Measurements from ENCODE around the gene ZNF837.

Gene ZNF837

DNA sequence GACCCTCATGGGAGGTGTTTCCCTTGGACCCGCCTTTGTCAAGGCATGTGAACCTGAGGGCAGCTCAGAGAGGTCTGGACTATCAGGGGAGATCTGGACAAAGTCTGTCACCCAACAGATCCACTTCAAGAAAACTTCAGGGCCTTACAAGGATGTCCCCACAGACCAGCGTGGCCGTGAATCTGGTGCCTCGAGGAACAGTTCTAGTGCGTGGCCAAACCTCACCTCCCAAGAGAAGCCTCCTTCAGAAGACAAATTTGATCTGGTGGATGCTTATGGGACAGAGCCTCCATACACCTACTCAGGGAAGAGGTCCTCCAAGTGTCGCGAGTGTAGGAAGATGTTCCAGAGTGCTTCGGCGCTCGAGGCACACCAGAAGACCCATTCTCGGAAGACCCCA is 42.5 kb downstream of the ZNF837 start:
- no peaks in the 10 kb centered on the region for H3K27me3 Mint-ChIP-seq
- peaks cover 23% of the 10 kb centered on the region for H3K9me3 Mint-ChIP-seq
- no peak for DNase-seq
- H3K27ac Mint-ChIP-seq: no peak overlapping the region
- CTCF ChIA-PET: no interaction called here
- H3K4me1 Mint-ChIP-seq: no peaks in the 10 kb centered on the region
- no peak overlapping the region for H3K4me3 Mint-ChIP-seq
- peaks cover 61% of the 10 kb centered on the region for H3K36me3 Mint-ChIP-seq

DNA sequence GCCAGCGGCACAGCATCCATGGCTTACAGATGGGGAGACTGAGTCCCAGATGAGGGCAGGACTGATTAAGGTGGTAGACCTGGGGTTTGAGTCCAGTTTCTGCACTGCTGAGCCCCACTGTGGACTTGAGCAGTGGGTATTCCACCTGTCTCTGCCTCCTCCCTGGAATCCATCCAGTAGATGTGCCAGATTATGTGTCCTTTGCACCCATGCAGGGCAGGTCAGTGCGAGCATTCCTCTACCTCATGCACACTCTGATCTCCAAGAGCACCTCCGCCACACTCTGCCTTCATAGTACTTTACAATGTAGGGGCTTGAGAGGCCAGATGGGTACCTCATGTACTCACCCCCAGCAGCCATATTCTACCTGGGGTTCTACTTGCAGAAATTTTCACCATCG is 44.0 kb downstream of the ZNF837 start:
- peaks cover 57% of the 10 kb centered on the region for H3K36me3 Mint-ChIP-seq
- CTCF ChIA-PET: no interaction called here
- H3K4me3 Mint-ChIP-seq: no peak overlapping the region
- no peaks in the 10 kb centered on the region for H3K27me3 Mint-ChIP-seq
- H3K9me3 Mint-ChIP-seq: peaks cover 23% of the 10 kb centered on the region
- no peaks in the 10 kb centered on the region for H3K4me1 Mint-ChIP-seq
- no peak overlapping the region for H3K27ac Mint-ChIP-seq
- no peak for DNase-seq

DNA sequence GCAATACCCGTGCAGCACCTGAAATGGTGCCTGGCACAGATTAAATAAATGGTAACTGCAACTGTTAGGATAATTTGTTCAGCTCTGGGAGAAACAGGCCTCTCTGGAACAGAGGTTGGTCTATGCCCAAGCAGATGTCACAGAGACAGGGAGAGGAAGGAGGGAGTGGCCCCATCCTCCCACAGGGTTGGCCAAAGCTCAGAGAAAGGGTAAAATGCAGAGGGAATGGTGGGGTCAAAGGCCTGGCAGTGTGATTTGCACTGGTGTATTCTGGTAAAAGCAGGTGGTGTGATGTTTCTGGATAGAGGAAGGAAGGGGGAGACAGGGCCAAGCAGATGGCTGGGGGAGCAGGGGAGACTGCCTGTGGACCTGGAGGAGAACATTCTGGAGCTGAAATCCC is 44.6 kb downstream of the ZNF837 start:
- no peak overlapping the region for H3K27ac Mint-ChIP-seq
- H3K27me3 Mint-ChIP-seq: no peaks in the 10 kb centered on the region
- no peak overlapping the region for H3K4me3 Mint-ChIP-seq
- no peak for DNase-seq
- peaks cover 21% of the 10 kb centered on the region for H3K9me3 Mint-ChIP-seq
- peaks cover 52% of the 10 kb centered on the region for H3K36me3 Mint-ChIP-seq
- H3K4me1 Mint-ChIP-seq: no peaks in the 10 kb centered on the region
- CTCF ChIA-PET: no interaction called here

DNA sequence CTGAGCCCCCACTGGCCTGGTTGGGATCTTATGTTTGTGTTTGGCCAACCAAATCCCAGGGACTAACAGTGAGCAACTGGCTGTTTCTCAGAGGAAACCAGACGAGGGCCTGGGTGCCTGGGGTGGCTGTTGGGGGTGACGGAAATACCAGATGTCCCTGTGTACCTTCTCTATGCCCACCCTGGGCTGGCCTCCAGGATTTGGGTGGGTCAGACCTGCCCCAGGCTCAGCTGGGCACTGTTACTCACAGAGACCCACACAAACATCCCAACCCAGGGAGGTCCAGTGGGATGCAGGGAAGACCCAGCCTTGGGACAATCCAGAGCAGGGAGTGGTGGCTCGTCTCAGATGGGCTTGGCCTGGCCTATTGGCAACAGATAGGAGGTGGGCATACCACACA is 45.2 kb downstream of the ZNF837 start:
- Mint-ChIP-seq H3K9me3 (peaks cover 20% of the 10 kb centered on the region), H3K36me3 (peaks cover 46% of the 10 kb centered on the region), H3K4me1 (no peaks in the 10 kb centered on the region), H3K27me3 (no peaks in the 10 kb centered on the region), H3K27ac (no peak overlapping the region), H3K4me3 (no peak overlapping the region)
- DNase-seq: no peak
- CTCF ChIA-PET: interaction anchor here (0.7 kb wide), 1 partner anchor 101 kb away, joined by 3 read pairs; no protein-coding TSS in a partner anchor

DNA sequence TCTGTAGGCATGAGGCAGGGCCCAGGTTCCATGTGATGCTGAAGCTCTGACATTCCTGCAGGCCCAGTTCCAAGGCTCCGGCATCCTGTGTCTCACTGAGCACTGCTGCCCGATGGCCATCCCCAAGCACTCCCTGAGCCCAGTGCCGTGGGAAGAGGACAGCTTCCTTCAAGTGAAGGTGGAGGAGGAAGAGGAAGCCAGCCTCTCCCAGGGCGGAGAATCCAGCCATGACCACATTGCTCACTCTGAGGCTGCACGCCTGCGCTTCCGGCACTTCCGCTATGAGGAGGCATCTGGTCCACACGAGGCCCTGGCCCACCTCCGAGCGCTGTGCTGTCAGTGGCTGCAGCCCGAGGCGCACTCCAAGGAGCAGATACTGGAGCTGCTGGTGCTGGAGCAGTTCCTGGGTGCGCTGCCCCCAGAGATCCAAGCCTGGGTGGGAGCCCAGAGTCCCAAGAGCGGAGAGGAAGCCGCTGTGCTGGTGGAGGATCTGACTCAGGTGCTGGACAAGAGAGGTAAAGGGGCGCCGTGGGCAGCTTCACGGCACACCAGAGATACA is 46.1 kb downstream of the ZNF837 start:
- H3K9me3 Mint-ChIP-seq: peaks cover 17% of the 10 kb centered on the region
- H3K4me1 Mint-ChIP-seq: no peaks in the 10 kb centered on the region
- no peak for DNase-seq
- H3K36me3 Mint-ChIP-seq: peaks cover 41% of the 10 kb centered on the region
- CTCF ChIA-PET: no interaction called here
- no peak overlapping the region for H3K27ac Mint-ChIP-seq
- H3K27me3 Mint-ChIP-seq: no peaks in the 10 kb centered on the region
- no peak overlapping the region for H3K4me3 Mint-ChIP-seq

DNA sequence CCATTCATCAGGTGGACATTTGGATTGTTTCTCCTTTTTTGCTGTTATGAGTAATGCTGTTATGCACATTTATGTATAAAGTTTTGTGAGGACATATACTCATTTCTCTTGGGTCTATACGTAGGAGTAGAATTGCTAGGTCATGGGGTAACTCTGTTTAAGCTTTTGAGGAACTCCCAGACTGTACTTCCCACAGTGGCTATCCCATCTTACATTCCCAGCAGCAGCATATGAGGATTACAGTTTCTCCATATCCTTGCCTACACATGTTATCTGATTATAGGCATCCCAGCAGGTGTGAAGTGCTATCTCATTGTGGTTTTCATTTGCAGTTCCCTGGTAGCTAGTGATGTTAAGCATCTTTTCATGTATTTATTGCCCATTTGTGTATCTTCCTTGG is 48.1 kb downstream of the ZNF837 start:
- CTCF ChIA-PET: no interaction called here
- DNase-seq: no peak
- Mint-ChIP-seq H3K27ac (no peak overlapping the region), H3K27me3 (no peaks in the 10 kb centered on the region), H3K36me3 (peaks cover 24% of the 10 kb centered on the region), H3K4me3 (no peak overlapping the region), H3K4me1 (no peaks in the 10 kb centered on the region), H3K9me3 (no peaks in the 10 kb centered on the region)

DNA sequence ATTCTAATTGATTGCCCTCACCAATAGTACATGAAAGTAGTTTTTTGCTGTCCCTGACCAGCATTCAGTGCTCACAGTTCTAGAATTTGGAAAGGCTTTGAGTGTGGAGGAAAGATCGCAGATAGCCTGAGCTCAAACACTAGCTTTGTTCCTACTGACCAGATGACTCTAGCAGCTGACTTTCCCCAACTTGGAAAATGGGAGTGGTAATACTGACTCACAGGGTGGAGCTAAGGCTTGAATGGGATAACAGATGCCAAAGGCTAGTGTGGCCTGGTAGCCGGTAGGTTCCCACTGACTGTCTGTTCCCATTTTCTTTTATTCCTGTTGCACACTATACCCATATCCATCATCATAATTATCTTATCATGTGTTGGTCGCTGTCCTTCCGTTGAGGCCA is 50.4 kb downstream of the ZNF837 start:
- H3K27me3 Mint-ChIP-seq: no peaks in the 10 kb centered on the region
- no peaks in the 10 kb centered on the region for H3K9me3 Mint-ChIP-seq
- H3K27ac Mint-ChIP-seq: no peak overlapping the region
- peaks cover 10% of the 10 kb centered on the region for H3K36me3 Mint-ChIP-seq
- DNase-seq: no peak
- CTCF ChIA-PET: no interaction called here
- no peak overlapping the region for H3K4me3 Mint-ChIP-seq
- H3K4me1 Mint-ChIP-seq: no peaks in the 10 kb centered on the region

DNA sequence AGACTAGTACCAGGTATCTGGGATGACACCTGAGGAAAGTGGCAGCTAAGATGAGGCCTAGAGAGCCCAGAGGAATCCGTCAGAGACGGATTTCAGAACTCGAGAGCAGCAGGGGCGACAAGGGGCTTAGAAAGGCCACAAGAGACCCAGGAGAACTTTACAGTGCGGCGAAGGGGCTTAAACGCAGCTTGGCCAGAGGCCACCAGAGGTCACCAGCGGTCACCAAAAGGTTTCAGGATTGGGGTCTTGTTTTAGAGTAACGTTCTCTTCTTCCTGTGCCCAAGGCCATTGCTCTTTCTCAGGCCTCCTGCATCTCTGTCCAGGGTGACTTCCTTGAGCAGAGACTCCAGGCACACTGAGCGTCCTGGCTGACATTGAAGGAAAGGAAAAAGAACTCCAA is 51.8 kb downstream of the ZNF837 start:
- CTCF ChIA-PET: no interaction called here
- Mint-ChIP-seq H3K4me1 (no peaks in the 10 kb centered on the region), H3K27ac (no peak overlapping the region), H3K36me3 (no peaks in the 10 kb centered on the region), H3K4me3 (no peak overlapping the region), H3K9me3 (no peaks in the 10 kb centered on the region), H3K27me3 (no peaks in the 10 kb centered on the region)
- DNase-seq: peak; percentile 38

DNA sequence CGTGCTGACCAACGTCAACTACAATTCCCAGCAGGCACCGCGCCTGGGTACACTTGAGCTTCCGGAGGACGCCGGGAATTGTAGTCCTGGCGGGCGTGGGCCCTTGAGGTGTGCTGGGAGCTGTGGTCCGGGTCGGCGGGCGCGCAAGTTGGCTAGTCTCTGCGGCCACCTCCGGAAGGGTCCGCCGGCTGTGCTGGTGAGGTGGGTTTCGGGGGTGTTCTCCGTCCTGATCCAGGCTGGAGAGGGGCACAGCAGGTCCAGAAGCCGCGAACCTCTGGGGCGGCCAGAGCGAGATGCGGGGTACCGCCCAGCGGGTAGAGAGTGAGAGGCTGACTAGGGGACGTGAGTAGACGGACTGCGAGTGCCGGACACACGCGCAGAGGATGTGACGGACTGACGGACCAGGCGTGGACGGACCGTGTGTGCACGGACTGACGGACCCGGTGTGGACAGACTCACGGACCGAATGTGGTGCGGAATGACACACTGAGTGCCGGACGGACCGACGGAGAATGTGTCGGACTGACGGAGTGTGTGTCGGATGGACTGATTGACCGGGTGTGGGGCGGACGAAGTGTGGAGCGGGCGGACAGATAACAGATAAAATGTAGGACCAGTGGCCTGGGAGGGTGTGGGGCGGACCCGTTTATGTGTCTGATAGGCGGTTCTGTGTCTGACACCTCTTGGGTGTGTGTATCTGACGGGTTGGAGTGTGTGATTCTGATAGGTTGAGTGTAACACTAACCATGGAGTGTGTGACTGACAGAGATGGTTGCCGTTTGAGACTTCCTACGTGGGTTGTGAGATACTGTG is 53.7 kb downstream of the ZNF837 start, which contains the start of gene ZSCAN22:
Gene ZSCAN22 (plus strand): TSS at position 81 of the 813 bp plus-strand sequence. CDS start 7,809 bp downstream, outside the sequence.
- Mint-ChIP-seq H3K9me3 (no peaks in the 10 kb centered on the region), H3K4me1 (no peaks in the 10 kb centered on the region), H3K27ac (no peak within 1 kb of the TSS), H3K4me3 (no peak within 1 kb of the TSS), H3K27me3 (no peaks in the 10 kb centered on the region), H3K36me3 (peaks cover 3% of the 10 kb centered on the region)
- DNase-seq: peak; percentile 95
- CTCF ChIA-PET: interaction anchor here (0.7 to 1.1 kb wide), 2 partner anchors 158 to 193 kb away, joined by 3 to 4 read pairs; partner anchors contain the start of gene ZBTB45

DNA sequence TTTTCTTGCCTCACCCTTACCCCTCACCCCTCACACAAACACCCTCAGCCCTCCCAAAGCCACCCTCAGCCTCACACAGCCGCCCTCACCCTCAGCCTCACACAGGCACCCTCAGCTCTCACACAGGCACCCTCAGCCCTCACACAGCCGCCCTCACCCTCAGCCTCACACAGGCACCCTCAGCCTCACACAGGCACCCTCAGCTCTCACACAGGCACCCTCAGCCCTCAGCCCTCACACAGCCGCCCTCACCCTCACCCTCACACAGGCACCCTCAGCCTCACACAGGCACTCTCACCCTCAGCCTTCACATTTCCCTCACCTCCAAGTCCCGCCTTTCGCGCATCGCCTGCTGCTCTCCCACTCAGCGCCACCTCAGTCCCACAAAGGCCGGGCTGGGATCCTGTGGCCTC is 54.3 kb downstream of the ZNF837 start:
- Mint-ChIP-seq H3K4me3 (no peak overlapping the region), H3K36me3 (peaks cover 3% of the 10 kb centered on the region), H3K9me3 (no peaks in the 10 kb centered on the region), H3K4me1 (no peaks in the 10 kb centered on the region), H3K27ac (no peak overlapping the region), H3K27me3 (no peaks in the 10 kb centered on the region)
- no peak for DNase-seq
- CTCF ChIA-PET: interaction anchor here (0.7 to 1.1 kb wide), 2 partner anchors 158 to 193 kb away, joined by 3 to 4 read pairs; partner anchors contain the start of gene ZBTB45

DNA sequence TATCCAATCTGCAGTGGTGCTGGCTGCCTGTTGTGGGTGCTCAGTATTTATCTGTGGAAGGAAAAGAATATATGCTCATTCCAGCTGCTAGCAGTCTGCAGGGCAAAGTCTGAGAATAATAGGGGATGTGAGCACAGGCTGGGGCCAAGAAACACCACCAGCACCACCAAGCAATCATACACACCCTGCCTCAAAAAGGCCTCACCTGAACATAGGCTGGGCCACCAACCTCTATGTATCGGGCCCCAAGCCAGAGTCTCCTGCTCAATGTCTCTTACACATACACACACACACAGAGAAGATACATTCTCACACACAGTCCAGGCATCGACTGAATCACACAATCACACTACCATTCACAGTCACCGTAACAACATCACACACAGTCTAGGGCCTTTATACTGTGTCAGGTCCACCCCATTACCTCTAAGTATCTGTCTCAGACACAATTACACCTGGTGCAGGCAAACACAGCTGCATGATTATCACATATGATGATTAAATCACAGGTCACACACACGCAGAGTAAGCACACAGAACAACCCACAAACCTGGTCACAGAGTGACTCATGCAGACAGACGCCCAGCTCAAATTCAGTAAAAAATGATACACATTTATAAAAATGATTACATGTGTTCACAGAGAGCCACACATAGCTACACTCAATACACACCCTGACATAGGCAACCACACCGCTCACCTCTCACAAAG is 55.4 kb downstream of the ZNF837 start:
- peaks cover 3% of the 10 kb centered on the region for H3K36me3 Mint-ChIP-seq
- no peaks in the 10 kb centered on the region for H3K27me3 Mint-ChIP-seq
- CTCF ChIA-PET: no interaction called here
- H3K4me1 Mint-ChIP-seq: no peaks in the 10 kb centered on the region
- H3K9me3 Mint-ChIP-seq: no peaks in the 10 kb centered on the region
- DNase-seq: no peak
- H3K27ac Mint-ChIP-seq: no peak overlapping the region
- H3K4me3 Mint-ChIP-seq: no peak overlapping the region

DNA sequence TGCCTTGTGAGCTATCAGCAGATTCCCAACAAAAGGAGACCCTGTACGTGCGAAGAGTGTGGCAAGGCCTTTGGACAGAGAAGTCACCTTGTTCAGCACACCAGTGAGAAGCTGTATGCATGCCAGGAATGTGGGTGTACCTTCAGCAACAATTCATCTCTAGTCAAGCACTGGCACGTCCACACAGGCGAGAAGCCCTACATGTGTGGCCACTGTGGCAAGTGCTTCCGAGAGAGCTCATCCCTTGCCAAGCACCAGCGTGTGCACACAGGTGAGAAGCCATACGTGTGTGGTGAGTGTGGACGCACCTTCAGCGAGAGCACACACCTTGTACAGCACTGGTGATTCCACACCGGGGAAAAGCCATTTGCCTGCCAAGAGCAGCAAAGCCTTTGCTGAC is 61.6 kb downstream of the ZNF837 start:
- Mint-ChIP-seq H3K4me3 (no peak overlapping the region), H3K9me3 (no peaks in the 10 kb centered on the region), H3K27me3 (no peaks in the 10 kb centered on the region), H3K36me3 (peaks cover 28% of the 10 kb centered on the region), H3K27ac (no peak overlapping the region), H3K4me1 (no peaks in the 10 kb centered on the region)
- CTCF ChIA-PET: no interaction called here
- no peak for DNase-seq

DNA sequence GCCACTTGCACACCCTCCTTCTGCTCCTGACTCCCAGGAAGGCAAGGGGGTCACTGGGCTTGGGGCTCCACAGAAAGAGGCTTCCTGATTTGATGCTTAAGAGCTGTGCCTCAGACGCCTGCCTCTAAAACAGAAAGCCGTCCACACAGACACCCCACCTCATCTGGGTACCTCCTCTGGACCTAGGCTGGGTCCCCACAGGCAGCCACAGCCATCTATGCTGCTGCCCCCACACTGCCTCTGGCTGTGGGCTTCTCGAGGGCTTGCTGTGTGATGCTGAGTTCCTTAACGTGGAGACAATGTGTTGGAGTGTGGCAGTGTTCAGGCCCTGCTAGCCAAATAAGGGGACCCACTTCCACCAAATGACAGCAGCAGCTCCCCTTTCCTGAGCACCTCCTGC is 62.5 kb downstream of the ZNF837 start:
- peaks cover 34% of the 10 kb centered on the region for H3K36me3 Mint-ChIP-seq
- no peaks in the 10 kb centered on the region for H3K4me1 Mint-ChIP-seq
- no peaks in the 10 kb centered on the region for H3K27me3 Mint-ChIP-seq
- CTCF ChIA-PET: no interaction called here
- no peak for DNase-seq
- peaks cover 4% of the 10 kb centered on the region for H3K9me3 Mint-ChIP-seq
- no peak overlapping the region for H3K4me3 Mint-ChIP-seq
- no peak overlapping the region for H3K27ac Mint-ChIP-seq
